Measurements from ENCODE around the gene ADTRP. TPM values are rescaled to one million over a fixed set of nuclear protein-coding genes. Genes with fewer than 3 reads are reported as not detected.
"Not testable (repeated sequence)": the region's sequence is repeated elsewhere in the genome, so short reads cannot be mapped to it uniquely, and the experiment has no call there.

ADTRP gene
- total RNA-seq, 2 experiments from 2014 or later: 5.5 to 6.0 TPM

GRCh38 chr6:11810854-11811643 is 32.4 kb upstream of the ADTRP start:
- Mint-ChIP-seq H3K27me3 (peaks cover 1% of the 10 kb centered on the region), H3K4me1 (peaks cover 3% of the 10 kb centered on the region), H3K27ac (no peak overlapping the region), H3K9me3 (no peaks in the 10 kb centered on the region), H3K36me3 (ENCODE audit: low read depth) (no peaks in the 10 kb centered on the region), H3K4me3 (no peak overlapping the region)
- ChIA-PET POLR2A (interaction anchor here (0.6 kb wide), 1 partner anchor 401 kb away, joined by 3 read pairs; no protein-coding TSS in a partner anchor), CTCF (no interaction called here)
- DNase-seq: no peak

DNA sequence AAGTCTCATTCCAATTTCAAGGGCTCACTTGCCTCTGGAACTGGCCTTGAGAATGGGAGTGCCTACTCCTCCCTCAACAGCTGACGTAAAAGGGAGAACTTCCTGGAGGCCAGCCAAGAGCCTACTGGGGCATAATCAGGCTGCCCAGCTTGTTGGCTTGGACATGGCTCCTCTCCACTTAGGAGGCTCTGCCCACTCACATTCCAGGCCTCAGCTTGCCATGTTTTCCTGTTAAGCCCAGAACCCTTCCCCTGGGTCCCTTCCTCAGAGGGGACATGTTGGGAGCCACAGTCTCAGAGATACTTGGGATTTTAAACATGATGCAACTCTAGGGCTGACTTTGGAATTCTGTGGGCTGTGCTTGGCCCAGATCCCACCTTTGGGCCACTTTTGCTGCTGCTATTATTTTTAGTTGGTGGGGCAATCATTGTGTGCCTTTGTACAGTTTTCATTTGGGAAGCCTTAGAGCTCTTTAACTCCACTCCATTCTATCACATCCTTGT is 31.5 kb upstream of the ADTRP start:
- peaks cover 1% of the 10 kb centered on the region for H3K27me3 Mint-ChIP-seq
- peaks cover 3% of the 10 kb centered on the region for H3K4me1 Mint-ChIP-seq
- H3K4me3 Mint-ChIP-seq: no peak overlapping the region
- no peaks in the 10 kb centered on the region for H3K9me3 Mint-ChIP-seq
- CTCF ChIA-PET: no interaction called here
- POLR2A ChIA-PET: no interaction called here
- no peaks in the 10 kb centered on the region for H3K36me3 Mint-ChIP-seq (ENCODE audit: low read depth)
- no peak for DNase-seq
- H3K27ac Mint-ChIP-seq: no peak overlapping the region

GRCh38 chr6:11808054-11808453 is 29.5 kb upstream of the ADTRP start:
- DNase-seq: no peak
- Mint-ChIP-seq H3K36me3 (ENCODE audit: low read depth) (no peaks in the 10 kb centered on the region), H3K27ac (no peak overlapping the region), H3K4me1 (peaks cover 3% of the 10 kb centered on the region), H3K9me3 (no peaks in the 10 kb centered on the region), H3K27me3 (peaks cover 1% of the 10 kb centered on the region), H3K4me3 (no peak overlapping the region)
- POLR2A ChIA-PET: no interaction called here
- CTCF ChIA-PET: no interaction called here

DNA sequence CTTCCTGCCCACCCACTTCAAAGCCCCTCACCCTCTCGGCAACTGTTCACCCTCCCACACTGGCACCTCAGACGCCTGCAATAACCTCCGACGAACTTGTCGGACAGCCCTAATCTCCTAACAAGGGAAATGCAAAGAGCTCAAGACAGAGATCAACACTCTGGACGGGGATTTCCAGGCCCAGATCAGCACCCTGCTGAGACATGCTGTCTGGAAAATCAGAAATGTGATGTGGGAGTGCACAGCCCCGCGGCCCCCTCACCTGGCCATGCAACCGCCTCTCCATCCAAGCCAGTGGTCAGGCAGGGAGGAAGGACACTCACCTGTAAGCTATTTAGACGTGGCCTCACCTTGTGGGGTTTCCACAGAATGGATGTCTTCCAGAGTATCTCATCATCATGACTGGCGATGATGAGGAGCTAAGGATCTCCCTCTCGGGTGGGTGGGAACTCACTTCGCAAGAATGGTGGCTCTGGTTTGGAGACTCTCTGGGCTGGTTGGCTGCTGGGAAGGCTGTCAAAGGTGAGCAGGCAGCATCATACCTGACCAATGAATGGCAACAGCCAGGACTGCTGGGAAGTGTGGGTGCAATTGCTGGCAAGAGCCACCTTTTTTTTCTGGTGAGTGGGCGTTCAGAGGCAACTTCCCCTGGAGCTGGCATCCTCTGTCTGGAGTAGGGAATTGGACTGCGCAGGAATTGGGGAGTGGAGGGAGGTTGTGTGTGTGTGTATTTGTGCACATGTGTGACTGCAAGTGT is 28.1 kb upstream of the ADTRP start:
- Mint-ChIP-seq H3K4me3 (no peak overlapping the region), H3K27me3 (peaks cover 1% of the 10 kb centered on the region), H3K27ac (no peak overlapping the region)

GRCh38 chr6:11805259-11806053 is 26.9 kb upstream of the ADTRP start:
- CTCF ChIA-PET: no interaction called here
- DNase-seq: no peak
- Mint-ChIP-seq H3K27ac (no peak overlapping the region), H3K4me1 (peaks cover 3% of the 10 kb centered on the region), H3K36me3 (ENCODE audit: low read depth) (no peaks in the 10 kb centered on the region), H3K9me3 (no peaks in the 10 kb centered on the region), H3K27me3 (no peaks in the 10 kb centered on the region), H3K4me3 (no peak overlapping the region)
- POLR2A ChIA-PET: no interaction called here

More for the DNA sequence above, 28.1 kb upstream of the ADTRP start:
- Mint-ChIP-seq H3K4me1 (peaks cover 3% of the 10 kb centered on the region), H3K9me3 (no peaks in the 10 kb centered on the region), H3K36me3 (ENCODE audit: low read depth) (no peaks in the 10 kb centered on the region)
- ChIA-PET POLR2A (no interaction called here), CTCF (no interaction called here)
- DNase-seq: no peak

- Mint-ChIP-seq H3K27ac (no peak overlapping the region), H3K9me3 (no peaks in the 10 kb centered on the region), H3K4me1 (peaks cover 3% of the 10 kb centered on the region), H3K27me3 (no peaks in the 10 kb centered on the region), H3K36me3 (ENCODE audit: low read depth) (no peaks in the 10 kb centered on the region), H3K4me3 (no peak overlapping the region)
- ChIA-PET CTCF (no interaction called here), POLR2A (no interaction called here)
- DNase-seq: no peak
Observed at GRCh38 chr6:11804701-11805100, 26.1 kb upstream of the ADTRP start.

DNA sequence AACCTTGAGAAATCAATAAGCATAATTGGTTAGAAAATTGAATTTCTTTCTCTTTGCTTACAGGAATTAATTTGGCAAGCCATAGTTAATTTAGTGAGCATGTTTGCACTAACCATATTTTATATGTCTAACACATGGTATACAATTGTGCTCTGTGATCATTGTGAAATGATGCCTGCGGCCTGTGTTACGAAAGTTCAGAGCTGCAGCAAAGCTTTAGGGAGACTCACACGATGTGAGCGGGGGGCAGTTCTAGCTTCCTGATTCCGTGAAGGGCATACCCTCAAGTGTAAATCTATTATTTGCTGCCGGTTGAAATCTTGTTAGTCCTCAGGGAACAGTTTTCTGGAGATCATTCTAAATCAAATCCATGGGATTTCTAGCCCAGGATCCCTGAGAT is 25.5 kb upstream of the ADTRP start:
- peaks cover 3% of the 10 kb centered on the region for H3K4me1 Mint-ChIP-seq
- POLR2A ChIA-PET: no interaction called here
- no peaks in the 10 kb centered on the region for H3K9me3 Mint-ChIP-seq
- no peak overlapping the region for H3K27ac Mint-ChIP-seq
- no peaks in the 10 kb centered on the region for H3K27me3 Mint-ChIP-seq
- CTCF ChIA-PET: no interaction called here
- no peak for DNase-seq
- no peaks in the 10 kb centered on the region for H3K36me3 Mint-ChIP-seq (ENCODE audit: low read depth)
- no peak overlapping the region for H3K4me3 Mint-ChIP-seq

DNA sequence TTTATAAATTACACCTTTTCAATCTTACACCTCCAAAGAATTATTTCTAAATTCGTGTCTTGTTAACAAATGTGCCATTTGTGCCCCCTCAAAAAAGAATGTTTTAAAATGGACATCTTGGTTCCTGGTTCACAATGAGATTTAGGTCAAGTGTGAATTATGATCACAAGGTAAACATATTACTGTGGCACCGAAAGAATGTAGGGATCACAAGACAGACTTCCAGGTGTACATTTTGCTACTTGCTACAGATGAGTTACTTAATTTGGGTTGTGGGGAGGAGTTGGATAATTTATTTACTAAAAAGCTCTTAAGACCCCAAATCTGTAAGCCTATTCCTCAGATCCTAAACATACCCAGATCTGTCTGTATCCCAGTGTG is 25.0 kb upstream of the ADTRP start:
- Mint-ChIP-seq H3K4me3 (no peak overlapping the region), H3K9me3 (no peaks in the 10 kb centered on the region), H3K36me3 (ENCODE audit: low read depth) (no peaks in the 10 kb centered on the region), H3K27ac (no peak overlapping the region), H3K4me1 (peaks cover 3% of the 10 kb centered on the region), H3K27me3 (no peaks in the 10 kb centered on the region)
- no peak for DNase-seq
- CTCF ChIA-PET: no interaction called here
- POLR2A ChIA-PET: no interaction called here

DNA sequence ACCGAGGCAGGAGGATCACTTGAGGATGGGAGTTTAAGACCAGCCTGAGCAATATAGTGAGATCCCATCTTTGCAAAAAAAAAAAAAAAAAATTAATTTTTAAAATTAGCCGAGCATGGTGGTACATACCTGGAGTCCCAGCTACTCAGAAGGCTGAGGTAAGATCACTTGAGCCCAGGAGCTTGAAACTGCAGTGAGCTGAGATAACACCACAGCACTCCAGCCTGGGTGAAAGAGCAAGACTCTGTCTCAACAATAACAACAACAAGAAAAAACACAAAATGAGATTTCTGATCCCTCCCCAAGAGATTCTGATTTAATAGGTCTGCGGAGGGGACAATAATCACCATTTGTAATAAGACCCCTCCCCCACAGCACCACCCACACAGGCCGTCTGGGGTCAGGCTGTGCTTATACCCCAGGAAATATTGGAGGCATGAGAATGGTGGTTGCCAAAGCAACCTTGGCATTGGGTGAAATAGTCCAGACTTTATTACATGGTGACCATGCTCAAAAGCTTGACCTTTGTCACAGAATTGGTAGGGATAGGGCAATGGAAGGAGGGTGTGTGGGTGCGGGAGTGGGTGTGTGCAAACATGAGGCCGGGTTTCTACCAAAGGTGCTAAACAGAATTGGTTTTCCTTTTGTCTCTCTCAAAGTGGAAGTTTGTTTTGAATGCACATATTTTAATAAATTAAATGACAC is 24.4 kb upstream of the ADTRP start:
- DNase-seq: no peak
- POLR2A ChIA-PET: no interaction called here
- no peak overlapping the region for H3K4me3 Mint-ChIP-seq
- H3K4me1 Mint-ChIP-seq: peaks cover 3% of the 10 kb centered on the region
- H3K27me3 Mint-ChIP-seq: peaks cover 3% of the 10 kb centered on the region
- no peaks in the 10 kb centered on the region for H3K36me3 Mint-ChIP-seq (ENCODE audit: low read depth)
- H3K9me3 Mint-ChIP-seq: no peaks in the 10 kb centered on the region
- CTCF ChIA-PET: no interaction called here
- H3K27ac Mint-ChIP-seq: no peak overlapping the region

GRCh38 chr6:11800531-11800930 is 21.9 kb upstream of the ADTRP start:
- POLR2A ChIA-PET; DNase-seq; H3K27me3 Mint-ChIP-seq; H3K4me3 Mint-ChIP-seq; H3K9me3 Mint-ChIP-seq; CTCF ChIA-PET; H3K4me1 Mint-ChIP-seq; H3K27ac Mint-ChIP-seq; H3K36me3 Mint-ChIP-seq (ENCODE audit: low read depth): not testable (repeated sequence)

DNA sequence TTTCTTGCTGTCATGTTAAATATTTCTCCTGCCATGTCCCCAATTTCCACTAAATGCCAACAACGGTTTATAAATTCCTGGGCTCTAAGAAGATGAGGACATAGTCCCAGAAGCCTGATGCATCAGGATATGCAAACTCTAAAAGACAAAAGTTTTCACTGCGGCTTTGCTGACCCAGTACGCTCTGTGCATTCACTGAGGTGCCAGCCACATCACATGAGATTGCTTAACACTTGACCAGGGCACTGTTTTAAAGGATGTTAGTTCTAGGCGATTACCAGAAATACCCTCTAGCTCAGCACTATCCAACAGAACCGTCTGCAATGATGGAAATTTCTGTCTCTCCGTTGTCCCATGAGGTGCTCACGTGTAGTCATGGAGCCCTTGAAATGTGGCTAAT is 19.9 kb upstream of the ADTRP start:
- Mint-ChIP-seq H3K36me3 (ENCODE audit: low read depth) (no peaks in the 10 kb centered on the region), H3K27me3 (peaks cover 3% of the 10 kb centered on the region), H3K4me1 (no peaks in the 10 kb centered on the region), H3K9me3 (no peaks in the 10 kb centered on the region), H3K27ac (no peak overlapping the region), H3K4me3 (no peak overlapping the region)
- POLR2A ChIA-PET: interaction anchor here (0.5 kb wide), 1 partner anchor 684 kb away, joined by 5 read pairs; no protein-coding TSS in a partner anchor
- no peak for DNase-seq
- CTCF ChIA-PET: no interaction called here

DNA sequence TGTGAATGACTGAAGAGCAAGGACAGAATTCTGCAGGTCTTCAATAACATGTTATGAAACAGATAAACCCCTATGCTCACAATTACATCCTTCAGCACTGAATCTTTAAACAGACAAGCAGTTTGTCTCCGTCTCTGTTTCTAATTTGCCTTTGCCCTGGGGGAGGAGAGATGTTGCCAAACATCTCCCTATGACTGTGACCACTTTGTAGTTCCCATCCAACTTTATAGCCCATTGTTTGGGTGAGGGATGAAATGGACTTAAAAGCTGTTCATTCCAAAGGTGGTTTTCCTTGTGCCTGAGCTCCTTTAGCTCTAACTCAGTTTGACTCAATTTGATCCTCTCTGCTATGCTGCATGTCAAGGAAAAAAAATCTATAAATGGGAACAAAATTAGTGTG is 19.5 kb upstream of the ADTRP start:
- H3K9me3 Mint-ChIP-seq: no peaks in the 10 kb centered on the region
- no peaks in the 10 kb centered on the region for H3K36me3 Mint-ChIP-seq (ENCODE audit: low read depth)
- H3K4me3 Mint-ChIP-seq: no peak overlapping the region
- no peak for DNase-seq
- ChIA-PET POLR2A (no interaction called here), CTCF (no interaction called here)
- no peaks in the 10 kb centered on the region for H3K4me1 Mint-ChIP-seq
- peaks cover 3% of the 10 kb centered on the region for H3K27me3 Mint-ChIP-seq
- no peak overlapping the region for H3K27ac Mint-ChIP-seq

GRCh38 chr6:11796829-11797228 is 18.2 kb upstream of the ADTRP start:
- Mint-ChIP-seq H3K4me3 (no peak overlapping the region), H3K27me3 (peaks cover 7% of the 10 kb centered on the region), H3K27ac (no peak overlapping the region), H3K4me1 (no peaks in the 10 kb centered on the region), H3K9me3 (no peaks in the 10 kb centered on the region), H3K36me3 (ENCODE audit: low read depth) (no peaks in the 10 kb centered on the region)
- ChIA-PET CTCF (no interaction called here), POLR2A (no interaction called here)
- DNase-seq: no peak

All from activated CD4-positive, alpha-beta memory T cell treated with anti-CD3 and anti-CD28 coated beads, Interleukin-2, amount 10 ng/mL, durations not matched to agents 7 days and 5 days (primary cell).